Prostate gland (tissue), 2 donors: Measurements from ENCODE around the gene ANTKMT.

Experiments
- POLR2A ChIP-seq: fragments of 450-650 bp; IDR thresholded peaks from one replicate; pipeline ENCODE4 v1.6.1; 2016; ENCODE audit warnings: antibody characterized with exemption, mild to moderate bottlenecking
- TF ChIP-seq, protein P1 (sequence below), 4 experiments: fragments of 200-600 bp in 2 of 4; fragments of 450-650 bp in 2 of 4; sonication (generic) in 2 of 4; IDR thresholded peaks; 1 replicate in 3 of 4; 2 replicates in 1 of 4; pipeline ENCODE4 v1.5.1; 2016 to 2019; ENCODE audit warnings: antibody characterized with exemption in 4 of 4, mild to moderate bottlenecking in 2 of 4, moderate library complexity in 2 of 4

GRCh38 chr16:684071-684794, 36.7 kb upstream of the ANTKMT start, which contains the start of gene JMJD8:
- TF ChIP-seq POLR2A = peak; percentile 39
- TF ChIP-seq, protein P1, sequence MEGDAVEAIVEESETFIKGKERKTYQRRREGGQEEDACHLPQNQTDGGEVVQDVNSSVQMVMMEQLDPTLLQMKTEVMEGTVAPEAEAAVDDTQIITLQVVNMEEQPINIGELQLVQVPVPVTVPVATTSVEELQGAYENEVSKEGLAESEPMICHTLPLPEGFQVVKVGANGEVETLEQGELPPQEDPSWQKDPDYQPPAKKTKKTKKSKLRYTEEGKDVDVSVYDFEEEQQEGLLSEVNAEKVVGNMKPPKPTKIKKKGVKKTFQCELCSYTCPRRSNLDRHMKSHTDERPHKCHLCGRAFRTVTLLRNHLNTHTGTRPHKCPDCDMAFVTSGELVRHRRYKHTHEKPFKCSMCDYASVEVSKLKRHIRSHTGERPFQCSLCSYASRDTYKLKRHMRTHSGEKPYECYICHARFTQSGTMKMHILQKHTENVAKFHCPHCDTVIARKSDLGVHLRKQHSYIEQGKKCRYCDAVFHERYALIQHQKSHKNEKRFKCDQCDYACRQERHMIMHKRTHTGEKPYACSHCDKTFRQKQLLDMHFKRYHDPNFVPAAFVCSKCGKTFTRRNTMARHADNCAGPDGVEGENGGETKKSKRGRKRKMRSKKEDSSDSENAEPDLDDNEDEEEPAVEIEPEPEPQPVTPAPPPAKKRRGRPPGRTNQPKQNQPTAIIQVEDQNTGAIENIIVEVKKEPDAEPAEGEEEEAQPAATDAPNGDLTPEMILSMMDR (IDR thresholded peaks at IDR 0.05) = peak in 2 of 4 experiments; percentile 23 to 26
